IPS-NIHi7 (cell line): ENCODE results near the gene SORCS2.
"Not testable (repeated sequence)": the region's sequence is repeated elsewhere in the genome, so short reads cannot be mapped to it uniquely, and the experiment has no call there.

Source experiments
- DNase-seq: peaks from one replicate; pipeline ENCODE4 v3.0.0; 2012; ENCODE audit warnings: mixed read lengths; ENCODE audit errors: extremely low spot score

Gene SORCS2

GRCh38 chr4:7199771-7200441, 7.6 kb downstream of the SORCS2 start:
- no peak for DNase-seq

- no peak for DNase-seq
Measured at GRCh38 chr4:7200801-7201200, 8.5 kb downstream of the SORCS2 start.

- DNase-seq: no peak
Measured at GRCh38 chr4:7201420-7202305, 9.3 kb downstream of the SORCS2 start.

- no peak for DNase-seq
Measured at GRCh38 chr4:7202411-7202810, 10.1 kb downstream of the SORCS2 start.

- DNase-seq: no peak
Measured at GRCh38 chr4:7204656-7205387, 12.5 kb downstream of the SORCS2 start.

- DNase-seq: no peak
Measured at GRCh38 chr4:7206385-7206784, 14.0 kb downstream of the SORCS2 start.

- peak; percentile 88 for DNase-seq
Measured at GRCh38 chr4:7206911-7207567, 14.7 kb downstream of the SORCS2 start.

GRCh38 chr4:7207628-7208231, 15.4 kb downstream of the SORCS2 start:
- DNase-seq: no peak

GRCh38 chr4:7208509-7209451, 16.4 kb downstream of the SORCS2 start:
- DNase-seq: no peak

- no peak for DNase-seq
Measured at GRCh38 chr4:7209699-7210098, 17.4 kb downstream of the SORCS2 start.

- DNase-seq: no peak
Measured at GRCh38 chr4:7210824-7211223, 18.5 kb downstream of the SORCS2 start.

- DNase-seq: no peak
Measured at GRCh38 chr4:7212101-7212674, 19.9 kb downstream of the SORCS2 start.

- DNase-seq: no peak
Measured at GRCh38 chr4:7212921-7213320, 20.6 kb downstream of the SORCS2 start.

- DNase-seq: no peak
Measured at GRCh38 chr4:7213807-7214206, 21.5 kb downstream of the SORCS2 start.

- DNase-seq: no peak
Measured at GRCh38 chr4:7214359-7214758, 22.0 kb downstream of the SORCS2 start.

- DNase-seq: not testable (repeated sequence)
Measured at GRCh38 chr4:7215187-7215586, 22.8 kb downstream of the SORCS2 start.

GRCh38 chr4:7217039-7217438, 24.7 kb downstream of the SORCS2 start:
- no peak for DNase-seq

GRCh38 chr4:7217474-7218321, 25.4 kb downstream of the SORCS2 start:
- no peak for DNase-seq

- DNase-seq: no peak
Measured at GRCh38 chr4:7218686-7219085, 26.3 kb downstream of the SORCS2 start.
